HepG2 (cell line): ENCODE data around the gene AEN. TPM values are rescaled to one million over a fixed set of nuclear protein-coding genes. Genes with fewer than 3 reads are reported as not detected.
A peak's percentile ranks its signal among the peaks of the same experiment; 100 is the strongest.

Source experiments
- BORCS8-MEF2B ChIP-seq: sonication (generic); formaldehyde crosslinking; IDR thresholded peaks from 2 replicates; pipeline ENCODE4 v1.8.0; 2022; ENCODE audit warnings: mild to moderate bottlenecking, missing genetic modification reagents
- EHMT2 ChIP-seq: fragments of 200-600 bp; sonication (generic); IDR thresholded peaks from 2 replicates; pipeline ENCODE4 v1.7.0; 2017; ENCODE audit warnings: antibody characterized with exemption, low read depth, low read length, borderline replicate concordance
- ELF3 ChIP-seq: IDR thresholded peaks from 2 replicates; pipeline ENCODE4 v1.6.1; 2016; ENCODE audit warnings: missing genetic modification reagents, missing compliant biosample characterization
- HDAC2 ChIP-seq: sonication (generic); formaldehyde crosslinking; IDR thresholded peaks from 2 replicates; pipeline ENCODE4 v1.4.0; 2020; ENCODE audit warnings: missing genetic modification reagents
- HMGA1 ChIP-seq: sonication (generic); formaldehyde crosslinking; conservative IDR thresholded peaks from 2 replicates; pipeline ENCODE4 v1.4.0; 2020; ENCODE audit warnings: missing genetic modification reagents
- MZF1 ChIP-seq: sonication (generic); formaldehyde crosslinking; IDR thresholded peaks from 2 replicates; pipeline ENCODE4 v1.8.1; 2023; ENCODE audit warnings: mild to moderate bottlenecking, missing genetic modification reagents, borderline replicate concordance
- NR3C1 ChIP-seq: sonication (generic); formaldehyde crosslinking; IDR thresholded peaks from 2 replicates; pipeline ENCODE4 v1.4.0; 2020; ENCODE audit warnings: missing genetic modification reagents
- PHF8 ChIP-seq: sonication (generic); formaldehyde crosslinking; IDR thresholded peaks from 2 replicates; pipeline ENCODE4 v1.5.0; 2020; ENCODE audit warnings: missing genetic modification reagents
- SIN3A ChIP-seq: IDR thresholded peaks from 2 replicates; pipeline ENCODE4 v1.6.1; 2011; ENCODE audit warnings: low read depth, mild to moderate bottlenecking, control low read depth, low read length, borderline replicate concordance
- SRSF1 ChIP-seq: fragments of 200-400 bp; formaldehyde crosslinking; optimal IDR thresholded peaks from 2 replicates; pipeline ENCODE3; 2017; ENCODE audit warnings: mild to moderate bottlenecking, low read depth, low read length, moderate library complexity
- ZBTB8A ChIP-seq: sonication (generic); formaldehyde crosslinking; IDR thresholded peaks from 2 replicates; pipeline ENCODE4 v1.4.0; 2020; ENCODE audit warnings: mild to moderate bottlenecking, low read depth, missing genetic modification reagents, borderline replicate concordance
- ZMYM2 ChIP-seq: sonication (generic); formaldehyde crosslinking; IDR thresholded peaks from 2 replicates; pipeline ENCODE4 v1.8.0; 2022; ENCODE audit warnings: mild to moderate bottlenecking, missing genetic modification reagents
- ZNF224 ChIP-seq: sonication (generic); formaldehyde crosslinking; IDR thresholded peaks from 2 replicates; pipeline ENCODE4 v1.5.0; 2020; ENCODE audit warnings: mild to moderate bottlenecking, missing genetic modification reagents
- ZNF33B ChIP-seq: sonication (generic); formaldehyde crosslinking; IDR thresholded peaks from 2 replicates; pipeline ENCODE4 v1.5.1; 2020; ENCODE audit warnings: mild to moderate bottlenecking, missing genetic modification reagents
- ZNF431 ChIP-seq: sonication (generic); formaldehyde crosslinking; IDR thresholded peaks from 2 replicates; pipeline ENCODE4 v1.9.0; 2022; ENCODE audit warnings: missing genetic modification reagents, low read depth, mild to moderate bottlenecking, borderline replicate concordance
- ZNF703 ChIP-seq: sonication (generic); formaldehyde crosslinking; IDR thresholded peaks from 2 replicates; pipeline ENCODE4 v1.5.1; 2020; ENCODE audit warnings: missing genetic modification reagents, mild to moderate bottlenecking, moderate library complexity, borderline replicate concordance
- ZNF761 ChIP-seq: sonication (generic); formaldehyde crosslinking; conservative IDR thresholded peaks from 2 replicates; pipeline ENCODE4 v1.4.0; 2020; ENCODE audit warnings: mild to moderate bottlenecking, missing genetic modification reagents
- polyA plus RNA-seq, 8 experiments: library from polyadenylated mRNA; depleted of rRNA in 3 of 8; stranded (reverse) in 7 of 8; unstranded in 1 of 8; fragments of >200 nt; fragmentation: Illumina TruSeq in 4 of 8; extraction: Trizol in 4 of 8; gene quantifications; 2 replicates each; pipeline versions ENCODE4 v1.2.1 to v1.2.3, GENCODE V29; 2011 to 2016; ENCODE audit warnings: low read depth in 4 of 8, missing spikeins in 1 of 8, mixed read lengths in 1 of 8; ENCODE audit not compliant: insufficient read depth in 1 of 8
- total RNA-seq, 5 experiments: library from RNA; depleted of rRNA; stranded (reverse); fragments of >200 nt; fragmentation: Illumina TruSeq; extraction: Trizol; gene quantifications; 2 replicates each; pipeline ENCODE4 v1.2.3, GENCODE V29; 2016; ENCODE audit warnings: low read depth in 1 of 5
- TF ChIP-seq, protein P1 (sequence below): sonication (generic); formaldehyde crosslinking; IDR thresholded peaks from 2 replicates; pipeline ENCODE4 v1.4.0; 2020; ENCODE audit warnings: missing genetic modification reagents, borderline replicate concordance
- TF ChIP-seq, protein P2 (sequence below): sonication (generic); formaldehyde crosslinking; IDR thresholded peaks from 2 replicates; pipeline ENCODE4 v1.9.0; 2021; ENCODE audit warnings: missing genetic modification reagents, borderline replicate concordance
- TF ChIP-seq, protein P3 (sequence below): sonication (generic); formaldehyde crosslinking; IDR thresholded peaks from 2 replicates; pipeline ENCODE4 v1.5.1; 2020; ENCODE audit warnings: missing genetic modification reagents, mild to moderate bottlenecking, borderline replicate concordance
- TF ChIP-seq, protein P4 (sequence below): IDR thresholded peaks from 2 replicates; pipeline ENCODE4 v1.6.1; 2016
- TF ChIP-seq, protein P5 (sequence below): sonication (generic); formaldehyde crosslinking; IDR thresholded peaks from 2 replicates; pipeline ENCODE4 v1.4.0; 2020; ENCODE audit warnings: mild to moderate bottlenecking, missing genetic modification reagents

Gene AEN
- total and polyA plus RNA-seq, 2 of the 13 experiments (the other 11 are each of a cell fraction or from before 2014, with no cell fraction given): 51.3 to 118 TPM

DNA sequence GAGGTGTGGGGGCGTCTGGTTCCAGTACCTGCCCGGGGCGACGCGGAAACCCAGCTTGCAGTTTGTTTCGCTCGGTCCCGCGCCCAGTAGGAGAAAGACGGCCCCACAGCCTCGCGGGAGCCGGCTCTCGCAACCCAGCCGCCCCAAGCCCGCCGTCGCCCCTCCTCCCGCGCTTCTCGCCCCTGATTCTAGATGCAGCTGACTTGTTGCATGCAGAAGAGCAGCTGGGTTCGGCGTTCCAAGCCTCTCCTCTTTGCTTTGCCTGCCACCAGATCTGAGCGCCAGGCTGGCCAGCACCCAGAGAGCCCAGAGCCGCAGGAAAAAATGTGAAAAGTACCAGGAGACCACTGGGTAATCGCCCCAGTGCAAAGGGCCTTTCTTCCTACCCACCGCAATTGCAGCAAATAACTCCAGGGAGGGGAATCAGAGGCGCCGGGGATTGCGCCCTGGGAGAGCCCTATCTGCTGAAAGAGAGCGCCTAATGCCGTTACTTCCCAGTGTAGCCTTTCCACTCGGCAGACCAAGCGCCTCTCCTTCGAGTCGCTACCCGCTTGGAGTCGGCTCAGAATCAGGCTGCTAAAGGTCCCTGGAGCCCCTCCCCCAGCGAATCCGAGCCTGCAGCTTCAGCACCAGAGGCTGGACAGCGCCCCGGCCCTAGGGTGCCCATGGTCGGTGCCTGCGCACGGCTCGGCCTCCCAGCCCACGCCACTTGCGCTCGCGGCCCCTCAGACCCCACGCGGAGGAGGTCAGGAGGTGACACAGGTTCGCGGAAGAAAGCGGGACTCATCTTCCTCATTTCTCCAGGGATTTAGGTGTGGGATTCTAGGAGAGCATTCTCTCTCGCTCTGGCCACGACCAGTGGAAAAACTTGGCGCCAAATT, 15.7 kb upstream of the AEN start (continued):
- TF ChIP-seq HMGA1 (CRISPR knock-in tag) (no peak), ELF3 (no peak), ZNF761 (CRISPR knock-in tag) (no peak), HDAC2 (peak; percentile 45; the same call in 1 of the 2 replicates), BORCS8-MEF2B (peak; percentile 66; the same call in 1 of the 2 replicates), PHF8 (no peak), EHMT2 (peak; percentile 69; the same call in 1 of the 2 replicates), SRSF1 (no peak), ZNF224 (CRISPR knock-in tag) (no peak), ZNF33B (CRISPR knock-in tag) (no peak), ZNF431 (CRISPR knock-in tag) (no peak), SIN3A (no peak), MZF1 (CRISPR knock-in tag) (no peak), NR3C1 (no peak), ZNF703 (CRISPR knock-in tag) (no peak), ZBTB8A (CRISPR knock-in tag) (no peak), ZMYM2 (CRISPR knock-in tag) (no peak)
- TF ChIP-seq, protein P1, sequence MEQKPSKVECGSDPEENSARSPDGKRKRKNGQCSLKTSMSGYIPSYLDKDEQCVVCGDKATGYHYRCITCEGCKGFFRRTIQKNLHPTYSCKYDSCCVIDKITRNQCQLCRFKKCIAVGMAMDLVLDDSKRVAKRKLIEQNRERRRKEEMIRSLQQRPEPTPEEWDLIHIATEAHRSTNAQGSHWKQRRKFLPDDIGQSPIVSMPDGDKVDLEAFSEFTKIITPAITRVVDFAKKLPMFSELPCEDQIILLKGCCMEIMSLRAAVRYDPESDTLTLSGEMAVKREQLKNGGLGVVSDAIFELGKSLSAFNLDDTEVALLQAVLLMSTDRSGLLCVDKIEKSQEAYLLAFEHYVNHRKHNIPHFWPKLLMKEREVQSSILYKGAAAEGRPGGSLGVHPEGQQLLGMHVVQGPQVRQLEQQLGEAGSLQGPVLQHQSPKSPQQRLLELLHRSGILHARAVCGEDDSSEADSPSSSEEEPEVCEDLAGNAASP (CRISPR knock-in tag): 0 out of 2 replicates have a peak, but pooled peaks have one; percentile 32
- TF ChIP-seq, protein P2, sequence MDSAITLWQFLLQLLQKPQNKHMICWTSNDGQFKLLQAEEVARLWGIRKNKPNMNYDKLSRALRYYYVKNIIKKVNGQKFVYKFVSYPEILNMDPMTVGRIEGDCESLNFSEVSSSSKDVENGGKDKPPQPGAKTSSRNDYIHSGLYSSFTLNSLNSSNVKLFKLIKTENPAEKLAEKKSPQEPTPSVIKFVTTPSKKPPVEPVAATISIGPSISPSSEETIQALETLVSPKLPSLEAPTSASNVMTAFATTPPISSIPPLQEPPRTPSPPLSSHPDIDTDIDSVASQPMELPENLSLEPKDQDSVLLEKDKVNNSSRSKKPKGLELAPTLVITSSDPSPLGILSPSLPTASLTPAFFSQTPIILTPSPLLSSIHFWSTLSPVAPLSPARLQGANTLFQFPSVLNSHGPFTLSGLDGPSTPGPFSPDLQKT (CRISPR knock-in tag): no peak
- TF ChIP-seq, protein P3, sequence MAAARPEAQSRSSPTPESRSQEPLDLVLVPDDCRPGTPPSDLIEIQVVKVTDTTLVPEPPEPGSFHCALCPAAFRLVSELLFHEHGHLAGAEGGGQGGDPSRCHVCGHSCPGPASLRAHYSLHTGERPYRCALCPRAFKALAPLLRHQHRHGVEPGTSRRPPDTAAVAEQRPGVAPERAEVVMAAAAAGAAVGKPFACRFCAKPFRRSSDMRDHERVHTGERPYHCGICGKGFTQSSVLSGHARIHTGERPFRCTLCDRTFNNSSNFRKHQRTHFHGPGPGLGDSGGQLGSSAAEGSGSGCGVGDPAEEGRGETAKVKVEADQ (CRISPR knock-in tag): no peak
- TF ChIP-seq, protein P4, sequence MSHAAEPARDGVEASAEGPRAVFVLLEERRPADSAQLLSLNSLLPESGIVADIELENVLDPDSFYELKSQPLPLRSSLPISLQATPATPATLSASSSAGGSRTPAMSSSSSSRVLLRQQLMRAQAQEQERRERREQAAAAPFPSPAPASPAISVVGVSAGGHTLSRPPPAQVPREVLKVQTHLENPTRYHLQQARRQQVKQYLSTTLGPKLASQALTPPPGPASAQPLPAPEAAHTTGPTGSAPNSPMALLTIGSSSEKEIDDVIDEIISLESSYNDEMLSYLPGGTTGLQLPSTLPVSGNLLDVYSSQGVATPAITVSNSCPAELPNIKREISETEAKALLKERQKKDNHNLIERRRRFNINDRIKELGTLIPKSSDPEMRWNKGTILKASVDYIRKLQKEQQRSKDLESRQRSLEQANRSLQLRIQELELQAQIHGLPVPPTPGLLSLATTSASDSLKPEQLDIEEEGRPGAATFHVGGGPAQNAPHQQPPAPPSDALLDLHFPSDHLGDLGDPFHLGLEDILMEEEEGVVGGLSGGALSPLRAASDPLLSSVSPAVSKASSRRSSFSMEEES (CRISPR knock-in tag): 0 out of 2 replicates have a peak, but pooled peaks have one; percentile 23
- TF ChIP-seq, protein P5, sequence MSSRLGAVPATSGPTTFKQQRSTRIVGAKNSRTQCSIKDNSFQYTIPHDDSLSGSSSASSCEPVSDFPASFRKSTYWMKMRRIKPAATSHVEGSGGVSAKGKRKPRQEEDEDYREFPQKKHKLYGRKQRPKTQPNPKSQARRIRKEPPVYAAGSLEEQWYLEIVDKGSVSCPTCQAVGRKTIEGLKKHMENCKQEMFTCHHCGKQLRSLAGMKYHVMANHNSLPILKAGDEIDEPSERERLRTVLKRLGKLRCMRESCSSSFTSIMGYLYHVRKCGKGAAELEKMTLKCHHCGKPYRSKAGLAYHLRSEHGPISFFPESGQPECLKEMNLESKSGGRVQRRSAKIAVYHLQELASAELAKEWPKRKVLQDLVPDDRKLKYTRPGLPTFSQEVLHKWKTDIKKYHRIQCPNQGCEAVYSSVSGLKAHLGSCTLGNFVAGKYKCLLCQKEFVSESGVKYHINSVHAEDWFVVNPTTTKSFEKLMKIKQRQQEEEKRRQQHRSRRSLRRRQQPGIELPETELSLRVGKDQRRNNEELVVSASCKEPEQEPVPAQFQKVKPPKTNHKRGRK (CRISPR knock-in tag): no peak
